ENCODE results near the gene RNF215. TPM values are rescaled to one million over a fixed set of nuclear protein-coding genes. Genes with fewer than 3 reads are reported as not detected.
"Not testable (repeated sequence)": the region's sequence is repeated elsewhere in the genome, so short reads cannot be mapped to it uniquely, and the experiment has no call there.

Gene RNF215
- total RNA-seq, 1 experiment from 2014 or later: 4.1 TPM

DNA sequence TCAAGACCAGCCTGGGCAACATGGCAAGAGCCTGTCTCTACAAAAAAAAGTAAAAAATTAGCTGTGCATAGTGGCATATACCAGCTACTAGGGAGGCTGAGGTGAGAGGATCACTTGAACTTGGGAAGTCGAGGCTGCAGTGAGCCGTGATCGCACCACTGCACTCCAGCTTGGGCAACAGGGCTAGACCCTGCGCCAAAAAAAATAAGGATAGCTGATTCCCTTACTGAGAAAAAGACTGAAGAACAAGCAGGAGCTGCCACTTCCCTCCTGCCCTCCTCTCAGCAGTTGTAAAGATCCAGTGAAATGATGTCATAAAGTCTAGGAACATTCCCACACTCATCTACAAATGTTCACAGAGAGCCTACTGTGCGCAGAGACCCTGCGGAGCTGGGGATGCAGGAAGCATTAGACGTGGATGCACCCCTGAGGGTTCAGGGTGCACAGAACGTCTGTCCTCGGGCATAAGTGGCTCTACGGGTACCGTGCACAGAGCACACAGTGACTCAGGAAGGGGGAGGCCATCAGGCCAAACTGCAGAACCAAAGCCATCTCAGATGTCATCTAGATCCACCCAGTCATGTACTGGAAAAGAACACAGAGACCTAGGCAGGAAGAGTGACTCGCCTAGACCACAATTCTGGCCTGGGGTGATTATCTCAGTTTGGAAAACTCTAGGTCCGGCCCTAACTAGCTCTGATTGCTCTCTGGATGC lies 21.3 kb upstream of the RNF215 start:
- no peaks in the 10 kb centered on the region; the same call in 1 of the 2 replicates for H3K36me3 ChIP-seq
- no peaks in the 10 kb centered on the region for H3K27me3 ChIP-seq
- peak; percentile 32 to 46 for DNase-seq
- no peaks in the 10 kb centered on the region for H3K4me1 ChIP-seq
- H3K9me3 ChIP-seq (replicated peaks): no peaks in the 10 kb centered on the region
- H3K4me3 ChIP-seq: no peak overlapping the region
- H3K27ac ChIP-seq: no peak overlapping the region

DNA sequence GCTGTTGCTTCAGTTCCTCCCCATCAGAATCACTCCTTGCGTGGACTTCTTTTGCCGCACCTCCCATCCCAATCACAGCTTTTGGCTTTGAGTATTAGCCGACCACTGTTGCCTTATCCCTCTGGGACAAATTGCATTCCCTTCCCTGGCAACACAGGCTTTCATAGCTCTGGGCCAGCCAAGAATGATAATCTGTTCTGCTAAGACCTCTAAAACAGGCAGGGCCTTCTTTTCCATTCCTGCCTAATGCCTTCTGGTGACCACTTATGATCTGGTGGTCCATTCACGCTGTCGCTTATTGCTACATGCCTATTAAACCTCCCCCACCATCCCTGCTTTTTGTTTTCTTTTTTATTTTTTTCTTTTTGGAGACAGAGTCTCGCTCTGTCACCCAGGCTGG lies 19.2 kb upstream of the RNF215 start:
- Histone ChIP-seq H3K27ac (no peak overlapping the region), H3K4me3 (no peak overlapping the region), H3K9me3 (replicated peaks) (no peaks in the 10 kb centered on the region)

DNA sequence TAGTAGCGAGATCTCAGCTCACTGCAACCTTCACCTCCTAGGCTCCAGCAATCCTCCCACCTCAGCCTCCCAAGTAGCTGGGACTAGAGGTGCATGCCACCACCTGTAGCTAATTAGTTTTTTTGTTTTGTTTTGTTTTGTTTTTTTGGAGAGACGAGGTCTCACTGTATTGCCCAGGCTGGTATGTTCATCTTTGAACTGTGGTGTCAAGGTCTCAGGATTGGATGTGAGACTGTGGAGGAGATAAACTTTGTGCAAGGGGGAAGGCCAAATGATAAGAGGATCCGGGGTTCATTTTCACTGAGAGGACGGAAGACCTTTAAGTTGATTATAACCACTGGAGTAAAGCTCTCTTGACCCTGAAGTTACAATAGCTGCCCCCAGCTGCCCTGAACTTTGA lies 18.5 kb upstream of the RNF215 start:
- H3K36me3 ChIP-seq: no peaks in the 10 kb centered on the region; the same call in 1 of the 2 replicates
- no peaks in the 10 kb centered on the region for H3K9me3 ChIP-seq (replicated peaks)
- no peak for DNase-seq
- H3K27me3 ChIP-seq: no peaks in the 10 kb centered on the region
- H3K27ac ChIP-seq: no peak overlapping the region
- H3K4me1 ChIP-seq: no peaks in the 10 kb centered on the region
- no peak overlapping the region for H3K4me3 ChIP-seq

More for the DNA sequence above, 19.2 kb upstream of the RNF215 start:
- no peak for DNase-seq
- Histone ChIP-seq H3K27me3 (no peaks in the 10 kb centered on the region), H3K4me1 (no peaks in the 10 kb centered on the region), H3K36me3 (no peaks in the 10 kb centered on the region; the same call in 1 of the 2 replicates)

DNA sequence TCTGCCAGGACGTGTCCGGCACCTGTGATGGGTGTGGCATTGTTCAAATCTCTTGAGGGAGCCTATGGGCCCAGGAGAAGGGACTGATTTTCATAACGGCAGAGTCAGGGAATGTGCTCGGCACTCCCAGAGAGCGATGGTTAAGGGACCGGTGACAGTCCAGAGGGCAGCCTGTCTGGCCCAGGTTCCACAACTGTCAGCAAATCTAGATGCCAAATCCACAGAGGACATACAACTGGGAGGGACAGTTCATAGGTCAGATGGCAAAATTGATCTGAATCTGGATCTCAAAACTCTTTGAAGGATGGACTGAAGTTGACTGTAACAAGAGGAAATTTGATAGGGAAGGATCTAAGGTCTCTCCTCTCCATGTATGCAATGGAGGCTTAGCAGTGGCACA lies 17.1 kb upstream of the RNF215 start:
- Histone ChIP-seq H3K4me3 (no peak overlapping the region), H3K27ac (no peak overlapping the region), H3K4me1 (no peaks in the 10 kb centered on the region), H3K9me3 (replicated peaks) (no peaks in the 10 kb centered on the region), H3K36me3 (no peaks in the 10 kb centered on the region), H3K27me3 (no peaks in the 10 kb centered on the region)
- DNase-seq: no peak

DNA sequence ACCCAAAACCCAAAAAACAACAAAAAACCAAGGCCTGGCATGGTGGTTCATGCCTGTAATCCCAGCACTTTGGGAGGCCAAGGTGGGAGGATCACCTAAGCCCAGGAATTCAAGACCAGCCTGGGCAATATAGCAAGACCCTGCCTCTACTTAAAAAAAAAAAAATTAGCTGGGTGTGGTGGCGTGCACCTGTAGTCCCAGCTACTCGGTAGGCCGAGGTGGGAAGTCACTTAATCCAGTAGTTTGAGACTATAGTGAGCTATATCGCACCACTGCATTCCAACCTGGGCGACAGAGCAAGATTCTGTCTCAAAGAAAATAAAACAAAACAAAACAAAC lies 15.5 kb upstream of the RNF215 start:
- H3K36me3 ChIP-seq, DNase-seq: not testable (repeated sequence)

DNA sequence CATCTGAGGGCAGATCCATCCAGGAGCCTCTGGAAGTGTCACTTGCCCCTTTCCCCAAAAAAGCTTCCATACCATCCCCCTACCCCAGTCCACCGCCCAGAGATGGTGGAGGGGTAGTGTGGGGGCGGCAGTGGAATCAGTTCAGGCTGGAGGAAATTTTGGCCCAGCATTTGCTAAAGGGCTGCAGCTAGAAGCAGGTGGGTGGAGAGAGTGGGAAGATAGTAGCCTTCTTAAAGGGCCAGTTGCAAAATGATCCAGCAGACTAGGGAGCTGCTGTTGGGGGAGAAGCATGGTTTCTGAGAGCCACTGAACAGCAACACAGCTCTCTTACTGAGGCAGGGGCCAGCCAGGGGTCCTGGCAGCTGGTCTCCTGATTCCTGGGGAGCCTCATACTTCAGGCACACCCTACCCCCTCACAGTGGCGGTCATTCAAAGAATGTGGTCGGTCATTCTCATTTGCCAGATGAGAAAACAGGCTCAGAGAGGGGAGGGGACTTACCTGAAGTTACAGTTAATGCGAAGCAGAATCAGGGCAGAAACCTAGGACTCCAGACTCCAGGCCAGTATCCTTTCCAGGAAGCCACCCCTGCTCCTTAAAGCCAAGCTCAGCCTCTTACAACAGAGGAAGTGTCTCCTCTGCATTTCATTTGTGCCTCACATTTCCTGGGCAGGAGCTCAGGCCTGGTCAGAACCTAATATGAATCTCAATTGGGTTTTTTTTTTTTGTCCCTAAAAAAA lies 15.0 kb upstream of the RNF215 start:
- no peak overlapping the region for H3K4me3 ChIP-seq
- no peaks in the 10 kb centered on the region for H3K36me3 ChIP-seq
- no peak overlapping the region for H3K27ac ChIP-seq
- no peak for DNase-seq
- H3K4me1 ChIP-seq: no peaks in the 10 kb centered on the region; the same call in 1 of the 2 replicates
- no peaks in the 10 kb centered on the region for H3K27me3 ChIP-seq
- H3K9me3 ChIP-seq (replicated peaks): no peaks in the 10 kb centered on the region

More for the DNA sequence above, 15.5 kb upstream of the RNF215 start:
- H3K4me1 ChIP-seq; H3K27me3 ChIP-seq; H3K27ac ChIP-seq; H3K9me3 ChIP-seq (replicated peaks); H3K4me3 ChIP-seq: not testable (repeated sequence)

DNA sequence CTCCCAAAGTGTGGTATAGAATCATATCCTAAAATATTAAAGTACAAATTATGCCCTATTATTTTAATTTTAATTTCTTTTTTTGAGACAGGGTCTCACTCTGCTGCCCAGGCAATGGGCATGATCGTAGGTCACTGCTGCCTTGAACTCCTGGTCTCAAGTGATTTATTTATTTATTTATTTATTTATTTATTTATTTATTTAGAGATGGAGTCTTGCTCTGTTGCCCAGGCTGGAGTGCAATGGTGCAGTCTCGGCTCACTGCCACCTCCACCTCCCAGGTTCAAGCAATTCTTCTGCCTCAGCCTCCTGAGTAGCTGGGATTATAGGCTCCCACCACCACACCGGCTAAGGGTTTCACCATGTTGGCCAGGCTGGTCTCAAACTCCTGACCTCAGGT lies 13.8 kb upstream of the RNF215 start:
- not testable (repeated sequence) for H3K27ac ChIP-seq; H3K4me3 ChIP-seq; H3K27me3 ChIP-seq; DNase-seq; H3K36me3 ChIP-seq; H3K4me1 ChIP-seq; H3K9me3 ChIP-seq (replicated peaks)

GRCh38 chr22:30400159-30400558 lies 12.9 kb upstream of the RNF215 start:
- DNase-seq: no peak

GRCh38 chr22:30399718-30400117 lies 12.5 kb upstream of the RNF215 start:
- DNase-seq: no peak
- Histone ChIP-seq H3K4me3 (no peak overlapping the region), H3K4me1 (no peaks in the 10 kb centered on the region; the same call in 1 of the 2 replicates), H3K27ac (no peak overlapping the region), H3K27me3 (no peaks in the 10 kb centered on the region), H3K36me3 (no peaks in the 10 kb centered on the region), H3K9me3 (replicated peaks) (no peaks in the 10 kb centered on the region)

More at GRCh38 chr22:30400159-30400558, 12.9 kb upstream of the RNF215 start:
- H3K36me3 ChIP-seq: no peaks in the 10 kb centered on the region
- H3K4me3 ChIP-seq: no peak overlapping the region
- H3K9me3 ChIP-seq (replicated peaks): no peaks in the 10 kb centered on the region
- H3K4me1 ChIP-seq: no peaks in the 10 kb centered on the region; the same call in 1 of the 2 replicates
- no peak overlapping the region for H3K27ac ChIP-seq
- H3K27me3 ChIP-seq: no peaks in the 10 kb centered on the region

GRCh38 chr22:30398685-30399680 lies 11.8 kb upstream of the RNF215 start:
- no peak for DNase-seq
- Histone ChIP-seq H3K27ac (no peak overlapping the region), H3K27me3 (no peaks in the 10 kb centered on the region), H3K36me3 (no peaks in the 10 kb centered on the region), H3K4me1 (no peaks in the 10 kb centered on the region; the same call in 1 of the 2 replicates), H3K9me3 (replicated peaks) (no peaks in the 10 kb centered on the region), H3K4me3 (no peak overlapping the region)

DNA sequence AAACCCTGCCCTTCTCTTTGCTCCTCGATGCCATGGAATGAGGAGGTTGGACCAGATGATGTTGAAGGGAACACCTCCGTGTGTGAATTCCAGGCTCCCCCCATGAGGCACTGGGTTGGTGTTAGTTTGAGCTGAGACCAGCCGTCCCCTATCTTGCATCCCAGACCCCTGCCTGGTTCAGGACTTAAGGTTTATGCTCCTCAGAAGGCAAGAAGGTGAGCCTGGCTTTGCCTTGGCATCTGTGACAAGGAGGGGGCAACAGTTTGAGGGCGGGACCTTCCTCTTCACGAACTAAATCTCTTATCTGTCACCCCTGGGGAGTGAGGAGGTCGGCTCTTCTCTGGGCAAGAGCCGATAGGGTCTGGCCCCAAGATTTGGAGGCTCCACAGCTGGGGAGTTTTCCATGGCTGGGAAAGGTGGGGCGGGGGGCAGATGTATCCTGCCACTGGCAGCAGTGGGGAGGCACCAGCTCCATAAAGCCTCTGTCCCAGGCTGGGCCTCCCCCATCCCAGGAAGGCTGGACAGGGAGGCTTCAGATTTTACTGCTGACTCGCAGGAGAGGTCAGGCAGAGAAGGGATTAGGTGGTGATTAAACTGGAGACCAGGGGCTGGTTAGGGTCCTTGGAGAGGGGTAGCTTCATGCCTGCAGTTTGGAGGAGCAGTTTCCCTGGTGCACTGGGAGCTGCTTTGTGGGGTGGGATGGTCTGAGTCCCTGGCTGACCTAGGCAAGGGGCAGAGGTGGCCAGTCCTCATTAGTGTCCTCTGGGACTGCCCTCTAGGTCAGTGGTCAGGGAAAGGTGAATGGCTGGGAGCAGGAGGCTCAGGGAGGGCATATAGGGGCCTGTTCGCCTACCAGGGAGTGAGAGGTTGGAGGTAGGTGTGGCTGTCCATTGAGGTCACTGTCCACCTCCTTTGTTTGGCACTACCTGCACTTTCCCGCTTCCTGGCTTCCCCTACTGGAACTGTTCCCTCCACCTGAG lies 10.7 kb upstream of the RNF215 start:
- no peak for DNase-seq
- H3K27ac ChIP-seq: no peak overlapping the region
- no peaks in the 10 kb centered on the region for H3K27me3 ChIP-seq
- H3K9me3 ChIP-seq (replicated peaks): no peaks in the 10 kb centered on the region
- H3K4me1 ChIP-seq: peaks cover 2% of the 10 kb centered on the region
- peak overlapping the region; percentile 57 for H3K4me3 ChIP-seq
- H3K36me3 ChIP-seq: no peaks in the 10 kb centered on the region

- peak within 1 kb of the TSS; percentile 57 for H3K4me3 ChIP-seq
- peak; percentile 55 to 63 for DNase-seq
- H3K27ac ChIP-seq: no peak within 1 kb of the TSS
Observed at GRCh38 chr22:30396871-30397655, 9.9 kb upstream of the RNF215 start, which contains the start of gene SEC14L2. Gene SEC14L2 (plus strand): TSS chr22:30397018. CDS start chr22:30397117, 99 bp downstream.

GRCh38 chr22:30393885-30394284 lies 6.7 kb upstream of the RNF215 start:
- Histone ChIP-seq H3K4me3 (no peak overlapping the region), H3K27me3 (no peaks in the 10 kb centered on the region), H3K36me3 (no peaks in the 10 kb centered on the region), H3K27ac (no peak overlapping the region), H3K4me1 (peaks cover 11% of the 10 kb centered on the region), H3K9me3 (replicated peaks) (0 out of 2 replicates have a peak, but pooled peaks cover 3% of the 10 kb centered on the region)
- DNase-seq: no peak

More at GRCh38 chr22:30396871-30397655, 9.9 kb upstream of the RNF215 start, which contains the start of gene SEC14L2:
- Histone ChIP-seq H3K36me3 (no peaks in the 10 kb centered on the region), H3K4me1 (peaks cover 11% of the 10 kb centered on the region), H3K27me3 (no peaks in the 10 kb centered on the region), H3K9me3 (replicated peaks) (no peaks in the 10 kb centered on the region)

Data from SJCRH30 (cell line).